ENCODE data around the gene YOD1.
A peak's percentile ranks its signal among the peaks of the same experiment; 100 is the strongest.

YOD1 gene

DNA sequence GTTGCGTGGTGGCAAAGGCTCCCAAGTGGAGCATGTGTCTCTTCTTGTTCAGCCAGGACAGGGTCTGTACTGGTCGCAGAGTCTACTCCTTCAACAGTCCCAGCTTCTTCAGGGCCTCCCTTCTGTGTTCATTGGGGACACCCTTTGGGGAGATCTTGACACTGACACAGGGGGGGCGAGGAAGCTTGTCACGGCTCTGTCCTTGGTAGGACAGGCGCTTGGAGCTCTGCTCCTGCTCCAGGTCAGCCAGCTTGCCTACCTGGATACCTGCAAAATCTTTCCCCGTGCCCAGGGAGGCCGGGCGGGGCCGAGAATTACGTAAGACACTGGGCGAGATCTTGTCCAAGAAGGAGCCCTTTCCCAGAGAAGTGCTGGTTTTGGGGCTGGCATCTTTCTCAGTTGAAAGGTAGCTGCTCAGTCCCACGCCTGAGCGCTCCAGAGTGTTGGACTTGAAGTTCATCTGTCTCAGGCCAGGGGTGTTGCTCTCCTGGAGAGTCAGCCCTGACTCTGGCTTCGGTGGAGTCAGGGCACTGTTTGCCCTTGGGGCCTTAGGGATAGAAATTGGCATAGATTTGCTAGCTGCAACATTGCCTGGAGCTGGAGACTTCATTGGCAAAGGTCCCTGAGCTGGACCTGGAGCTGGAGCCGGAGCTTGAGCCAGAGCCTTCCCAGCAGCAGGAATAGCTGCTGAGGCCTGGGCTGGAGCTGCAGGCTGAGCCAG, 29.0 kb downstream of the YOD1 start:
- TF ChIP-seq CTCF (IDR thresholded peaks at IDR 0.05; ENCODE audit: low read depth, low read length) (no peak), MYC (IDR thresholded peaks at IDR 0.05; ENCODE audit: low read depth, low read length) (no peak), POLR2A (IDR thresholded peaks at IDR 0.05; ENCODE audit: extremely low read depth, insufficient read length) (no peak), MAX (IDR thresholded peaks at IDR 0.05; ENCODE audit: low read depth, low read length) (no peak)
- no peak for DNase-seq (ENCODE audit: low read depth)
- H3K4me3 ChIP-seq (ENCODE audit: low read depth, low read length): no peak overlapping the region

DNA sequence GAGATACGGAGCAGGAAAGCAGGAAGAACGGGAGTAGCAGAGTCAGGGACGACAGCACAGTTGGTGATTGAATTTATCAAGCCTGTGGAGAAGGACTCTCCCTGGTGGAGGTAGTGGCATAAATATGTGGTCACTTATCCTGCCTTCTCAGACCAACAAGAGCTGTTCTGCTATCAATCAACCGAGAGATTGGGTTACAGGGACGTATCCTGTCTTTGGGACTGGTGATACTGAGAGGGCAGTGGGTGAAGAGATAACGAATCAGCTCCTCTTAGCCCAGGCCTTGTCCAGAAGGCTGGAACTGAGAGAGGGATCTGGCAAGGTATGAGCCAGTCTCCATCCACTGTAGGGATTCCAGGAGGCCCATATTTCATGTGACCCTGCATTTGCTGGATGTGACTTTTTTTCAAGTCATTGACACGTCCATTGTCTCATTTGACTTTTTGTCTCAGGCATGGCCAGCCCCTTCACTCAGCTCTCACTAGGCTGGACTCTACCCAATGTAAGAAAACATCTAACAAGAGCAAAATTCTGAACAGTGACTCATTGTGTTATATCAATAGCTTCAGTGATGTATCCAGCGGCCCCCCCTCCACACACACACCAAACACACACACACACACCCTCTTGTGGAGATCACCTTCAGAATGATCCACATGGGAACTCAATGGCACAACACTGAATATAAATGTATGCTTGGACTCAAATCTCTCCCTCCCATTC, 29.7 kb downstream of the YOD1 start:
- no peak for DNase-seq (ENCODE audit: low read depth)
- no peak for TF ChIP-seq POLR2A (IDR thresholded peaks at IDR 0.05; ENCODE audit: extremely low read depth, insufficient read length)
- TF ChIP-seq CTCF (IDR thresholded peaks at IDR 0.05; ENCODE audit: low read depth, low read length): no peak
- TF ChIP-seq MAX (IDR thresholded peaks at IDR 0.05; ENCODE audit: low read depth, low read length): no peak
- TF ChIP-seq MYC (IDR thresholded peaks at IDR 0.05; ENCODE audit: low read depth, low read length): no peak
- no peak overlapping the region for H3K4me3 ChIP-seq (ENCODE audit: low read depth, low read length)

DNA sequence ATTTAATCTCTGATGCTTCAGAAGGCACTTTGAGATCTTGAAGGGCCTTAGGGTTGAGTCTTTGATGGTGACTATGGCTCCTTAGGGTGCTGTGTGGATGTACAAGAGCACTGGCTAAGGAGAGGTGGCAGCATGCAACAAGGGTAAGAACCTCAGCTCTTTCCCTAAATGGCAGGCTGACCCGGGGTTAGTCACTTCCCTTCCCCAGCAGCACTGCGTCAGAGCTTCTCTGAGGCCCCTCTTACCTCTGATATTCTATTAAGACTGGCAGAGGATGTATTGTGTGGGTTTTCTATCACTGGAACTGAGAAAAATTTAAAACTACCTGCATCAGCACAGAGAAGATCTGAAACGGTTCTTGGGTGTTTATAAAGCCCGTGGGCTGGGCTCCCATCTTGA, 30.3 kb downstream of the YOD1 start:
- no peak overlapping the region for H3K4me3 ChIP-seq (ENCODE audit: low read depth, low read length)
- peak; percentile 51 for DNase-seq (ENCODE audit: low read depth)
- TF ChIP-seq MAX (IDR thresholded peaks at IDR 0.05; ENCODE audit: low read depth, low read length): no peak

DNA sequence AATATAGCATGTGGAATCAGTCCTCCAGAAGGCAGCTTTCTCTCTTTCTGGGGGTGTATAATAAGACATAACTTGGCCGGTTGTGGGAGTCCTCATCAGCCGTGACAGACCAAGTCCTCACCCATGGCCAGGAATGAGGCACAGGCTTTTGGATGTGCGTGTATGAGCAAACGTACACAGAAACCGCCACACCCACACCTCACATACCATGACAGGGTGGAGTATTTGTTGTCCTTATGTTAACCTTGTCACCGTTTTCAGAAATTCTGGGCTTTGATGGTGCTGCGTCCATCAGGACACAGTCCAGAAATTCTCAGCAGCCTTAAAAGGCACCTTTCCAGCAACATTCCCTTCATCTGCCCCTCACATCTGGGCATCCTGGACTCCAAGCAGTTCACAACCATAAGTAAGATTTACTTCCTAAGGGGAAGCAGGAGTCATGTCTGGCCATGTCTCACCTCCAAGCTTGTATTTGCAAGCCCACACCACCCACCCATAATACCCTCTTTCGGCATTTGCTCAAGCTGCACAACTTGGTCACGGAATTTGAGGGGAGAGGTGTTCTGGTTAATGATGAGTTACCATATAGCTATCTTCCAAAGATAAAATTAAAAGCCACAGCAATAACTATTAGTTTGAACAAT, 30.8 kb downstream of the YOD1 start:
- TF ChIP-seq MYC (IDR thresholded peaks at IDR 0.05; ENCODE audit: low read depth, low read length) (no peak), CTCF (IDR thresholded peaks at IDR 0.05; ENCODE audit: low read depth, low read length) (no peak), POLR2A (IDR thresholded peaks at IDR 0.05; ENCODE audit: extremely low read depth, insufficient read length) (no peak), MAX (IDR thresholded peaks at IDR 0.05; ENCODE audit: low read depth, low read length) (no peak)
- no peak for DNase-seq (ENCODE audit: low read depth)
- no peak overlapping the region for H3K4me3 ChIP-seq (ENCODE audit: low read depth, low read length)

DNA sequence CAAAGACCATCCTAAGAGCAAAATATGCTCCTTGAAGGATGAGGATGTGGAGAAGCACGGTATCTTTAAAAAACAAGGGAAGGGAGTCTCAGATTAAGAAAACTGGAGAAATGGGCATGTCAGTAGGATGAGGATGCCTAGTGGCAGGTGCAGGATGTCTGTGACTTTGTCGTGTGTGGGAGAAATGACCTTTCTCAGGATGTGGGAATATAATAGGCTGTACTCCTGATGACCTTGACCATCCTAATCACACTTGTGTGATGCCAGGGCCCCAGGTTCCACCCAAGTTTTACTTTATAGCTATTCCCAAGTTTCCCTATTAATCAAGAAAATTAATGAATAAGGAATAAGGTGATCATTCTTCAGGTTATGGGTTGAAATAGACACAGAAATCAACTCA, 31.3 kb downstream of the YOD1 start:
- H3K4me3 ChIP-seq (ENCODE audit: low read depth, low read length): no peak overlapping the region
- no peak for DNase-seq (ENCODE audit: low read depth)

More for the DNA sequence above, 31.3 kb downstream of the YOD1 start:
- TF ChIP-seq POLR2A (IDR thresholded peaks at IDR 0.05; ENCODE audit: extremely low read depth, insufficient read length): no peak
- no peak for TF ChIP-seq MAX (IDR thresholded peaks at IDR 0.05; ENCODE audit: low read depth, low read length)
- no peak for TF ChIP-seq CTCF (IDR thresholded peaks at IDR 0.05; ENCODE audit: low read depth, low read length)
- TF ChIP-seq MYC (IDR thresholded peaks at IDR 0.05; ENCODE audit: low read depth, low read length): no peak

Measured in NB4 (cell line).